ENCODE measurements around the gene ALKAL2.

ALKAL2 gene

GRCh38 chr2:254241-254640 is 33.6 kb downstream of the ALKAL2 start:
- TF ChIP-seq GATA3 (IDR thresholded peaks at IDR 0.05; ENCODE audit: low read depth, low read length) (no peak), GATA2 (IDR thresholded peaks at IDR 0.05; ENCODE audit: low read depth, low read length) (no peak)

- no peak for TF ChIP-seq GATA3 (IDR thresholded peaks at IDR 0.05; ENCODE audit: low read depth, low read length)
- no peak for TF ChIP-seq GATA2 (IDR thresholded peaks at IDR 0.05; ENCODE audit: low read depth, low read length)
These were observed 34.7 kb downstream of the ALKAL2 start for GRCh38 chr2:253202-253638.

GRCh38 chr2:252001-252602 is 35.8 kb downstream of the ALKAL2 start:
- TF ChIP-seq GATA3 (IDR thresholded peaks at IDR 0.05; ENCODE audit: low read depth, low read length) (no peak), GATA2 (IDR thresholded peaks at IDR 0.05; ENCODE audit: low read depth, low read length) (no peak)

GRCh38 chr2:249538-250042 is 38.3 kb downstream of the ALKAL2 start:
- no peak for TF ChIP-seq GATA2 (IDR thresholded peaks at IDR 0.05; ENCODE audit: low read depth, low read length)
- TF ChIP-seq GATA3 (IDR thresholded peaks at IDR 0.05; ENCODE audit: low read depth, low read length), result no peak

GRCh38 chr2:248724-249123 is 39.2 kb downstream of the ALKAL2 start:
- TF ChIP-seq GATA3 (IDR thresholded peaks at IDR 0.05; ENCODE audit: low read depth, low read length) (no peak), GATA2 (IDR thresholded peaks at IDR 0.05; ENCODE audit: low read depth, low read length) (no peak)

GRCh38 chr2:246489-247144 is 41.3 kb downstream of the ALKAL2 start:
- TF ChIP-seq GATA3 (IDR thresholded peaks at IDR 0.05; ENCODE audit: low read depth, low read length) (no peak), GATA2 (IDR thresholded peaks at IDR 0.05; ENCODE audit: low read depth, low read length) (no peak)

GRCh38 chr2:244547-244946 is 43.3 kb downstream of the ALKAL2 start:
- no peak for TF ChIP-seq GATA2 (IDR thresholded peaks at IDR 0.05; ENCODE audit: low read depth, low read length)
- TF ChIP-seq GATA3 (IDR thresholded peaks at IDR 0.05; ENCODE audit: low read depth, low read length), result no peak

- no peak for TF ChIP-seq GATA3 (IDR thresholded peaks at IDR 0.05; ENCODE audit: low read depth, low read length)
- no peak for TF ChIP-seq GATA2 (IDR thresholded peaks at IDR 0.05; ENCODE audit: low read depth, low read length)
These were observed 49.0 kb downstream of the ALKAL2 start for GRCh38 chr2:238869-239268.

GRCh38 chr2:238431-238830 is 49.5 kb downstream of the ALKAL2 start:
- no peak for TF ChIP-seq GATA2 (IDR thresholded peaks at IDR 0.05; ENCODE audit: low read depth, low read length)
- TF ChIP-seq GATA3 (IDR thresholded peaks at IDR 0.05; ENCODE audit: low read depth, low read length), result no peak

GRCh38 chr2:237878-238277 is 50.0 kb downstream of the ALKAL2 start:
- TF ChIP-seq GATA3 (IDR thresholded peaks at IDR 0.05; ENCODE audit: low read depth, low read length) (no peak), GATA2 (IDR thresholded peaks at IDR 0.05; ENCODE audit: low read depth, low read length) (no peak)

- TF ChIP-seq GATA3 (IDR thresholded peaks at IDR 0.05; ENCODE audit: low read depth, low read length), result no peak
- TF ChIP-seq GATA2 (IDR thresholded peaks at IDR 0.05; ENCODE audit: low read depth, low read length), result no peak
These were observed 50.8 kb downstream of the ALKAL2 start for GRCh38 chr2:236993-237539.

- no peak for TF ChIP-seq GATA2 (IDR thresholded peaks at IDR 0.05; ENCODE audit: low read depth, low read length)
- TF ChIP-seq GATA3 (IDR thresholded peaks at IDR 0.05; ENCODE audit: low read depth, low read length), result no peak
These were observed 53.5 kb downstream of the ALKAL2 start for GRCh38 chr2:234421-234820.

- TF ChIP-seq GATA2 (IDR thresholded peaks at IDR 0.05; ENCODE audit: low read depth, low read length), result no peak
- no peak for TF ChIP-seq GATA3 (IDR thresholded peaks at IDR 0.05; ENCODE audit: low read depth, low read length)
These were observed 54.9 kb downstream of the ALKAL2 start for GRCh38 chr2:233030-233429.

- TF ChIP-seq GATA2 (IDR thresholded peaks at IDR 0.05; ENCODE audit: low read depth, low read length) (no peak), GATA3 (IDR thresholded peaks at IDR 0.05; ENCODE audit: low read depth, low read length) (no peak)
These were observed 56.2 kb downstream of the ALKAL2 start for GRCh38 chr2:231521-232185.

Data from SH-SY5Y (cell line).